RWPE1 (cell line): ENCODE results near the gene UBAP1.
"Not testable (repeated sequence)": the region's sequence is repeated elsewhere in the genome, so short reads cannot be mapped to it uniquely, and the experiment has no call there.

Source experiments
- CTCF ChIA-PET: fragments of 350-600 bp; sonication (Branson Sonifier 250); formaldehyde crosslinking; extraction: SDS; loops from one replicate; lab custom pipeline; 2021; lab: Yijun Ruan, JAX
- POLR2A ChIA-PET: fragments of 400-600 bp; formaldehyde crosslinking; extraction: SDS; loops from one replicate; lab custom pipeline; 2020; ENCODE audit warnings: antibody characterized with exemption; ENCODE audit not compliant: low non-redundant PET; lab: Yijun Ruan, JAX
- DNase-seq: peaks from one replicate; pipeline ENCODE4 v3.0.0; 2012; ENCODE audit warnings: low spot score
- H3K27ac ChIP-seq: fragments of 450-650 bp; 2 replicates; pipeline ENCODE4 v1.5.1; 2017
- CTCF ChIP-seq: fragments of 450-650 bp; conservative IDR thresholded peaks from 2 replicates; pipeline ENCODE4 v1.5.1; 2017; ENCODE audit warnings: low read depth, mild to moderate bottlenecking

The UBAP1 gene

DNA sequence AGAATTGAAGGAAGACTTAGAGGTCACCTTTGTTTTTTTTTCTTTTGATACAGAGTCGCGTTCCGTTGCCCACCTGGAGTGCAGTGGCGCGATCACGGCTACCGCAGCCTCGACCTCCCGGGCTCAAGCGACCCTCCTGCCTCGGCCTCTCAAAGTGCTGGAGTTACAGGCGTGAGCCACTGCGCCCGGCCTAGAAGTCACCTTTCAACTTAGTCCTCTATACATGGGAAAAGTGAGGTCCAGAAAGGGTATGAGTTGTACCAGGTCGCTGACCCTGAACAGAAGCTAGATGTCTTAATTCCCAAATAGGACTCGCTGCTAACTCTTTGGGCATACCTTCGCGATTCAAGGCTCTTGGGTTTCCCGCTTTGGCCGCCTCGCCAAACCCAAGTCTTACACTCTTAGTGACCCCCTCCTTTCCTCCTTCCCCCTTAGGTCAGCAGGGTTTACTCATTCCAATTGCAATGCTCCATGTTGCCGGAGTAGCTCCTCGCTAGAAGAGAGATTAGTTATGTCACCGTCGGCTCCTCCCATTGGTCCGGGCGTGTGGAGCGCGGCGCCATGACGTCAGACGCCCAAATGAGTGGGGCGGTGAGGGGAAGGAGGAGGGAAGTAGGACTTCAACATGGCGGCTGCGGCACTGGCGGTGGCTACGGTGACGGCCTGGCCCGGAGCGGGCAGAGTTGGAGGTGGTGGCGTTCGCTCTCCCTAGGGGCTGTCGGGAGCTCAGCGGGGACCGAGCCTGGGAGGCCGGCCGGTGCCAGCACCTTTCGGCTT is at the start of gene UBAP1:
UBAP1 (plus strand) TSS at position 608 of the 777 bp plus-strand sequence. CDS start 41,872 bp downstream, outside the sequence.
- POLR2A ChIA-PET = interaction anchor here (0.5 to 0.6 kb wide), 2 partner anchors 17 to 59 kb away, joined by 3 to 4 read pairs; no protein-coding TSS in a partner anchor
- CTCF ChIA-PET = no interaction called here
- H3K27ac ChIP-seq = peak within 1 kb of the TSS; percentile 94
- TF ChIP-seq CTCF = no peak
- peak; percentile 98 for DNase-seq

DNA sequence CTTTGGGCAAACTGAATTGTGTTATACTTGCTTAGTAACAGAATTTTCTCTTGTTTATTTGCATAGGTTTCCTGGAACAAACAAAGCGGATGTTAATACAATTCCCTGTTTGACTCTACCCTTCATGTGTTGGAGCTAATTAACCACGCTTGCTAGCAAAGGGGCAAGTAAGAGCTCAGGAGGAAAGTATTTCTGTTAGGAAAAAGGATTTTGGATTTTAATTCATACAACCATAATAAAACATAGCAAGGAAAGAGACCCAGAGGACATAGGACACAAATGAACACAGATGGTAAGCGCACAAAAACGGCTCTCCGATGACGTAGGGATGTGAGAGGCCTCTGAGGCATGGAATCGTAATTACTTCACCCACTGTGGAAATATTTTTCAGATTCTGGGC is 47.3 kb upstream of the UBAP1 start:
- POLR2A ChIA-PET = no interaction called here
- no peak for TF ChIP-seq CTCF
- CTCF ChIA-PET = interaction anchor here (0.7 kb wide), 1 partner anchor 26 kb away, joined by 5 read pairs; no protein-coding TSS in a partner anchor
- no peak overlapping the region for H3K27ac ChIP-seq
- no peak for DNase-seq

DNA sequence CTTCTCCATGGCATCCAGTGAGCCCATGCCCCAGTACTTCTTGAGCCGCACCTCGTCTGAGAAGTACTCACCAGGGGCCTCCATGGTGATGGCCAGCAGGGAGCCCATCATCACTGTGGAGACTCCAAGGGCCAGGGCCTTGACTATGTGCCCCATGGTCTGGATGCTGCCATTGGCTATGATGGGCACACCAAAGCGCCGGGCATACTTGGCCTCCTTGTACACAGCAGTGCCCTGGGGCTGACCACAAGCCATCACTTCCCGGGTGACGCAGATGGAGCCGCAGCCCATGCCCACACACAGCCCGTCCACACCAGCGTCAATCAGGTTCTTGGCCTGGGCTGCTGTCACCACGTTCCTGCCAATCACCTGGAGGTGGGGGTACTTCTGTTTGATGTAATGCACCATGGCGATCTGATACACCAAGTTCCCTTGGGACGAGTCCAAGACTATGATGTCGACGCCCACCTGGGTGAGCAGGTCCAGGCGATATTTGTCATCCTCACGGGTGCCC is 45.4 kb upstream of the UBAP1 start:
- CTCF ChIA-PET = no interaction called here
- no peak for DNase-seq
- TF ChIP-seq CTCF = no peak
- POLR2A ChIA-PET = no interaction called here
- no peak overlapping the region for H3K27ac ChIP-seq

DNA sequence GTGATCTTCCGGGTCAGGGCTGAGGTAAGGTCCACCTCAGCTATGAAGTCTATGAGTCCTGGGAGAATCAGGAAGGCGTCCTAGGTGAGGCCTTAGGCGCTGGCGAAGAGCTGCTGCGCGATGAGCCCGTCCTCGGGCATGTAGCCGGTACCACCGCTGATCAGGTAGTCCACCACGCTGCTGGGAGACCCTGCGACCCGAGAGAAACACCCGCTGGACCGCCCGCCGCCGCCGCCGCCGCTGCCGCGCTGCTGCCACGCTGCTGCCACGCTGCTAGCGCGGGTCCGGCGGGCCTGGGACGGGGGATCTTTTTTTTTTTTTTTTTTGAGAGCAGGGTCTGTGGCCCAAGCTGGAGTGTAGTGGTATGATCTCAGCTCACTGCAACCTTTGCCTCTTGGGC is 44.3 kb upstream of the UBAP1 start:
- no peak for DNase-seq
- TF ChIP-seq CTCF = no peak
- H3K27ac ChIP-seq = no peak overlapping the region
- CTCF ChIA-PET = no interaction called here
- POLR2A ChIA-PET = no interaction called here

- CTCF ChIA-PET, H3K27ac ChIP-seq, DNase-seq, POLR2A ChIA-PET: not testable (repeated sequence)
Measured at GRCh38 chr9:34138644-34139043, 40.2 kb upstream of the UBAP1 start.

DNA sequence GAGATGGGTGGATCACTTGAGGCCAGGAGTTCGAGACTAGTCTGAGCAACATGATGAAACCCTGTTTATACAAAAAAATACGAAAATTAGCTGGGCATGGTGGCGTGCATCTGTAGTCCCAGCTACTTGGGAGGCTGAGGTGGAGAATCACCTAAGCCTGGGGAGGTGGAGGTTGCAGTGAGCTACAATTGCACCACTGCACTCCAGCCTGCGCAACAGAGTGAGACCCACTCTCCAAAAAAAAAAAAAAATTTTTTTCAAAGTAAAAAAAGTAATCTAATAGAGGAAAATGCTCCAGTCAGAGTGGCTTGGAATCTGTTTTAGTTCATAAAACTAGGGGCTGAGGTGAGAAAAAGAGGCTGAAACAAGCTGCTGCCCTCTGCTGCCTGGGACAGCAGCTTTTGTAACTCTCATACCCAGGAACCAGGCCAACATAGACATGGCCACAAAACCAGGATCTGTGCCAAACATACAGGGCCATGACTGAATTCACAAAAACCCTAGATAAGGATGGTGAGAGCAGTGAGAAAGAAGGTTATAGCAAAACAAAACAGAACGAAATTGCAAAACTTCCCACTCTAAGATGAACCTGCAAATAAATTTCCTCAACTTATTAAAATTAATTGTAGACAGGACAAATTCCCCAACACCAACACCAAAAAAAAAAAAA is 39.2 kb upstream of the UBAP1 start:
- TF ChIP-seq CTCF = peak; percentile 42; the same call in 1 of the 2 replicates
- POLR2A ChIA-PET = no interaction called here
- CTCF ChIA-PET = interaction anchor here (0.6 to 0.7 kb wide), 7 partner anchors 11 to 175 kb away, joined by 3 to 8 read pairs (median 3); no protein-coding TSS in a partner anchor
- peak; percentile 35 for DNase-seq
- H3K27ac ChIP-seq = no peak overlapping the region

- ChIA-PET CTCF (no interaction called here), POLR2A (no interaction called here)
- no peak for DNase-seq
- TF ChIP-seq CTCF = no peak
- H3K27ac ChIP-seq = no peak overlapping the region
Measured at GRCh38 chr9:34140853-34141252, 38.0 kb upstream of the UBAP1 start.
